SJCRH30 (cell line): ENCODE data around the gene TTLL10. TPM values are rescaled to one million over a fixed set of nuclear protein-coding genes. Genes with fewer than 3 reads are reported as not detected.

Experiments used
- DNase-seq, 2 experiments: peaks; one replicate each; pipeline ENCODE4 v3.0.0-alpha.2; 2015 to 2020
- H3K27ac ChIP-seq: fragments of 250-450 bp; sonication (Bioruptor Pico); 2 replicates; pipeline ENCODE4 v1.5.1; 2020; ENCODE audit warnings: mild to moderate bottlenecking, moderate library complexity
- H3K27me3 ChIP-seq: fragments of 250-450 bp; sonication (Bioruptor Pico); 2 replicates; pipeline ENCODE4 v1.5.1; 2020; ENCODE audit warnings: mild to moderate bottlenecking, moderate library complexity
- H3K36me3 ChIP-seq: fragments of 250-450 bp; sonication (Bioruptor Pico); 2 replicates; pipeline ENCODE4 v1.5.1; 2020; ENCODE audit warnings: mild to moderate bottlenecking, moderate library complexity
- H3K4me1 ChIP-seq: fragments of 250-450 bp; sonication (Bioruptor Pico); 2 replicates; pipeline ENCODE4 v1.5.1; 2020; ENCODE audit warnings: mild to moderate bottlenecking, moderate library complexity
- H3K4me3 ChIP-seq: fragments of 250-450 bp; sonication (Bioruptor Pico); 2 replicates; pipeline ENCODE4 v1.5.1; 2020; ENCODE audit warnings: mild to moderate bottlenecking, moderate library complexity
- H3K9me3 ChIP-seq: fragments of 250-450 bp; sonication (Bioruptor Pico); replicated peaks from 2 replicates; pipeline ENCODE4 v1.5.1; 2020; ENCODE audit warnings: mild to moderate bottlenecking, moderate library complexity
- total RNA-seq: library from RNA; depleted of rRNA; stranded (reverse); fragments of >200 nt; shearing (Covaris generic); gene quantifications from 2 replicates; pipeline ENCODE4 v1.2.3, GENCODE V29; 2014

The TTLL10 gene
- total RNA-seq, 1 experiment from 2014 or later = 0.42 TPM

DNA sequence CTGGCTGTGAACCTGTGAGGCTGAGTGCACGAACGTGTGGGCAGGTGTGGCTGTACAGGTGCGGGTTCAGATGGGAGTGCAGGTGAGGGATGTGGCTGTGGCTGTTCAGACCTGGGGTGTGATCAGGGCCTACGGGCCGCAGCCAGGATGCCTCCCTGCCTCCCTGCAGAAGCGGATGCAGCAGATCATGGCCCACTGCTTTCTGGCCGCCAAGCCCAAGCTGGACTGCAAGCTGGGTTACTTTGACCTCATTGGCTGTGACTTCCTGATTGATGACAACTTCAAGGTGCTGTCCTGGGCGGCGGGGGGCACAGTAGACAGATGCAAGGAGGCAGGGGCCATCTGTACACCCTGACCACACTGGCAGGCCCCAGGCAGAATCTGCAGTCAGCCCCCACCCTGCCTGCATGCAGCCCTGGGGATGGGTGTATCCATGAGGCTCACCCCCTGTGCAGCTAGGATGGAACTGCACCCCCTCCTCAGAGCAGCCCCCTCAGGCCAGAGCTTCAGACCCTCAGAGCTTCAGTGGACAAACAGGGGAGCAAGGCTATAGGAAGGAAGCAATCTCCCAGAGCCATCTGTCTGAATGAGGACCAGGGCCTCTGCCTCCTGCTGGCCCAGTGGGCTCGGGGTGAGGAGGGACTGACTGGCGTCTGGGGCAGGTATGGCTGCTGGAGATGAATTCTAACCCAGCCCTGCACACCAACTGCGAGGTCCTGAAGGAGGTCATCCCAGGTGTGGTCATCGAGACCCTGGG is 22.9 kb downstream of the TTLL10 start:
- no peak for DNase-seq

GRCh38 chr1:1197188-1197500 is 23.5 kb downstream of the TTLL10 start:
- Histone ChIP-seq H3K4me3 (no peak overlapping the region), H3K4me1 (peaks cover 10% of the 10 kb centered on the region), H3K27me3 (peaks cover 6% of the 10 kb centered on the region), H3K9me3 (peaks cover 10% of the 10 kb centered on the region), H3K36me3 (no peaks in the 10 kb centered on the region), H3K27ac (no peak overlapping the region)
- no peak for DNase-seq

More for the DNA sequence above, 22.9 kb downstream of the TTLL10 start:
- Histone ChIP-seq H3K27me3 (peaks cover 6% of the 10 kb centered on the region), H3K4me1 (peaks cover 10% of the 10 kb centered on the region), H3K27ac (no peak overlapping the region), H3K36me3 (no peaks in the 10 kb centered on the region), H3K4me3 (no peak overlapping the region), H3K9me3 (peaks cover 14% of the 10 kb centered on the region)

GRCh38 chr1:1197551-1198422 is 24.1 kb downstream of the TTLL10 start:
- H3K4me1 ChIP-seq = peaks cover 10% of the 10 kb centered on the region
- H3K4me3 ChIP-seq = no peak overlapping the region
- DNase-seq = no peak
- H3K27ac ChIP-seq = no peak overlapping the region
- H3K36me3 ChIP-seq = no peaks in the 10 kb centered on the region
- peaks cover 6% of the 10 kb centered on the region for H3K27me3 ChIP-seq
- H3K9me3 ChIP-seq = peaks cover 8% of the 10 kb centered on the region

GRCh38 chr1:1198423-1199140 is 24.9 kb downstream of the TTLL10 start:
- H3K27me3 ChIP-seq = peaks cover 6% of the 10 kb centered on the region
- no peaks in the 10 kb centered on the region for H3K36me3 ChIP-seq
- H3K4me1 ChIP-seq = peaks cover 10% of the 10 kb centered on the region
- no peak overlapping the region for H3K27ac ChIP-seq
- H3K9me3 ChIP-seq = peaks cover 8% of the 10 kb centered on the region
- no peak for DNase-seq
- no peak overlapping the region for H3K4me3 ChIP-seq

DNA sequence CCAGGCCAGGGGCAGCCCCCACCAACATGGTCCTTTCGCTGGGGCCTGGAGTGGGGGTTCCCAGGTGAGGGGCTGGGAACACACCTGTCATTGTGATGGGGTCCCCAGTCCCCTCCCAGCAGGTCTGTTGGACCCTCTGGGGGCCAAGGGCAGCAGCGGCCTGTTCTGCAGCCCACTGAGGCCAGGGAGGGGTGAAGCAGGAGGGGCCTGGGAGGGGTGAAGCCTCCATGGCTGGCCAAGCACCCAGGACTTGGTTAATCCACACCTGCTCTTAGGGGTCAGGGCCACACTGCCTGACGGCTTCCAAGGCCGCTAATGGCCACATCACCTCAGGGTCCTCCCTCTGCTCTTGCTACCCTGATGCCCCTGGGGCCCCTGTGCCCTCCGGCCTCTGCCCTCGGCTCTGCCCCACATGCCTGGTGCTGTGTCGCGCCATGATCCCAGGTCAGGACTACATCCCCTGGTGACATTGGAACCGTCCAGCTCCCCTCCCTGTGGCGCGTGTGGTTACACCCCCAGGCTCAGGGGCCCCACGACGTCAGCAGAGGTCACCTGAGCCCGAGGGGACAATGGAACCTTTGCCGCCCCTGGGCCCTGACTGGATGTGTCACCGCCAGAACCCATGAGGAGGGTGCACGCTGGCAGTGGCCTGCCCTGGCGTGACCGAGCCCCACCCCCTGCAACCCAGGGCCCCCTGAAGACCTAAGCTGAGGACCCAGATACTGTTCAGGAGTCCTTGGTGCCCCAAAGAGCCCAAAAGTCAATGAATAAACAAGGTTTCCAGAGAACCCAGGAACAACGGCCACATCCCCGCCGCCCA is 25.7 kb downstream of the TTLL10 start:
- peaks cover 6% of the 10 kb centered on the region for H3K27me3 ChIP-seq
- no peak for DNase-seq
- H3K9me3 ChIP-seq = peaks cover 5% of the 10 kb centered on the region
- H3K36me3 ChIP-seq = no peaks in the 10 kb centered on the region
- H3K27ac ChIP-seq = no peak overlapping the region
- H3K4me3 ChIP-seq = no peak overlapping the region
- peaks cover 15% of the 10 kb centered on the region for H3K4me1 ChIP-seq

- Histone ChIP-seq H3K36me3 (no peaks in the 10 kb centered on the region), H3K9me3 (no peaks in the 10 kb centered on the region), H3K27me3 (peaks cover 6% of the 10 kb centered on the region), H3K27ac (no peak overlapping the region), H3K4me3 (no peak overlapping the region; the same call in 1 of the 2 replicates), H3K4me1 (peaks cover 21% of the 10 kb centered on the region)
- DNase-seq = no peak
These were observed 26.5 kb downstream of the TTLL10 start for GRCh38 chr1:1199961-1200875.

DNA sequence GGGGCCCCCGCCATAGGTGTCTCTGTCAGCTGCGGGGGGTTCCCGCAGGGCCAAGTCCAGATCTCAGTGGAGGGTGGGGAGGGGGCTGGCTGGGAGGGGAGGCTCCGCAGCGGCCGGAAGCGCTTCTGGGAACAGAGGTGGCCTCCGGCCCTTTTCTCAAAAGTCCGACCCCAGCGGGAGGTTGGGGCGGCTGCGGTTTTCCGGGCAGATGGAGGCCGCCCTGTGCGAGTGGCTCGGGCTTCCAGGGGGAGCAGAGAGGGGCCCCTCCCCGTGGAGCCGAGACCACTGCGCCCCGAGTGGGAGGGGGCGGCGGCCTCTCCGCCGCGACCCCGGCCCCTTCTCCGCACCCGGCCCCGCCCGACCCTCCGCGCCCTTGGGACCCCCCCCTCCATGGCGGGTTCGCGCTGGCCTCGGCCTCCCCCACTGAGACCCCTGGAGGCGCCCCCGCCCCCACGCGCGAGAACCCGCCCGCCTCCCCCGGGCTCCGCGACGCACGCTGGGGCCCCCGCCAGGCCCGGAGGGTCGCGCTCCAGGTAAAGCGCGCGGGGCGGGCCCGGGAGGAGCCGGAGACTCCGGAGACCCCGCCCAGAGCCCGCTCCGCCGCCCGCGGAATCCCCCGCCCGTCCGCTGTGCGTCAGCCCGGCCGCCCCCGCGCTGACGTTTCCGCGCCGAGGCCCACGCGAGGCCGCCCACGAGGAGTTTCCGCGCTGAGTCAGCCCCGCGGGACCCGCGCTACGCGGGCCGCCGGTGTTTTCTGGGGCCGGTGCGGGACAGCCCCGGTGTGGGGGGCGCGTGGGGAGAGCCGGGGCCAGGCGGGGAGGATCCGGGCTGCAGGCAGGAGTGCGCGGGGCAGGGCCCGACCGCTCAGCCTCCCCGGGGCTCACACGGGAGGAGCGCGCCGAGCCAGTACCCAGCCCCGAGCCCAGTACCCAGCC is 27.5 kb downstream of the TTLL10 start:
- DNase-seq = peak; percentile 56 to 59
- H3K4me3 ChIP-seq = peak overlapping the region; percentile 59

DNA sequence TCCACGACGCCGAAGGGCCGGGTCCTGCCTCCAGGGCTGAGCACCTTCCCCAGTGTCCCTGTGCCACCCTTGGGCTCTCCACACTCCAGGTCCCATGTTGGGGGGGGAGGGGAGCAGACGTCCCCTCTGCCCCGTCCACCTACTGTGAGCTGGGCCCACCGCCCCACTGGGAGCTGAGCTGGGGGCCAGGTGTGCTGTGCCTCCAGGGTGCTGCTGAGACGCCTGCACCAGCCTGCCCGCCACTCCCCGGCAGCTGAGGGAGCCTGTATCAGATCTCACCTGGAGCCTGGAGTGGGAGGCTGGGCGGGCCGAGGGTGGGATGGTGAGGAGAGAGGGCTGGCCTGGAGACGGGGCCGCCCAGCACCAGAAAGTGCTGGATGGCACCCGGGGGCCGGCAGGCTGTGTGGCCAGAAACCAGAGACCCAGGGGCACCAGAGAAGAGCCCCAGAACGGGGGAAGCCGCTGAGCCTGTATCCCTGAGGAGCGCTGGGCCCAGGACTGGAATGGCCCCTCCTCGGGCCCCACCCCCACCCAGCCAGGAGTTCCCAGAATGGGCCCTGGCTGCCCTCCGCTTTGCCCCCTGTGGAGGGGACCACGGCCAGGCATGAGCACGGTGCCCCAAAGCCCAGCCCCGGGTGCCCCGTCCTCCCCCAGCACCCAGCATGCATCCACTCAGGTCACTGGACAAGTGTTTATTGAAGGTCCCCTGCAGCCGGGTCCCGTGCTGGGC is 29.3 kb downstream of the TTLL10 start:
- Histone ChIP-seq H3K27ac (no peak overlapping the region), H3K4me1 (peaks cover 38% of the 10 kb centered on the region), H3K4me3 (no peak overlapping the region), H3K9me3 (no peaks in the 10 kb centered on the region), H3K36me3 (no peaks in the 10 kb centered on the region), H3K27me3 (peaks cover 6% of the 10 kb centered on the region)
- no peak for DNase-seq

More for the DNA sequence above, 27.5 kb downstream of the TTLL10 start:
- H3K9me3 ChIP-seq = no peaks in the 10 kb centered on the region
- peaks cover 6% of the 10 kb centered on the region for H3K27me3 ChIP-seq
- no peak overlapping the region for H3K27ac ChIP-seq
- H3K36me3 ChIP-seq = no peaks in the 10 kb centered on the region
- H3K4me1 ChIP-seq = peaks cover 30% of the 10 kb centered on the region

DNA sequence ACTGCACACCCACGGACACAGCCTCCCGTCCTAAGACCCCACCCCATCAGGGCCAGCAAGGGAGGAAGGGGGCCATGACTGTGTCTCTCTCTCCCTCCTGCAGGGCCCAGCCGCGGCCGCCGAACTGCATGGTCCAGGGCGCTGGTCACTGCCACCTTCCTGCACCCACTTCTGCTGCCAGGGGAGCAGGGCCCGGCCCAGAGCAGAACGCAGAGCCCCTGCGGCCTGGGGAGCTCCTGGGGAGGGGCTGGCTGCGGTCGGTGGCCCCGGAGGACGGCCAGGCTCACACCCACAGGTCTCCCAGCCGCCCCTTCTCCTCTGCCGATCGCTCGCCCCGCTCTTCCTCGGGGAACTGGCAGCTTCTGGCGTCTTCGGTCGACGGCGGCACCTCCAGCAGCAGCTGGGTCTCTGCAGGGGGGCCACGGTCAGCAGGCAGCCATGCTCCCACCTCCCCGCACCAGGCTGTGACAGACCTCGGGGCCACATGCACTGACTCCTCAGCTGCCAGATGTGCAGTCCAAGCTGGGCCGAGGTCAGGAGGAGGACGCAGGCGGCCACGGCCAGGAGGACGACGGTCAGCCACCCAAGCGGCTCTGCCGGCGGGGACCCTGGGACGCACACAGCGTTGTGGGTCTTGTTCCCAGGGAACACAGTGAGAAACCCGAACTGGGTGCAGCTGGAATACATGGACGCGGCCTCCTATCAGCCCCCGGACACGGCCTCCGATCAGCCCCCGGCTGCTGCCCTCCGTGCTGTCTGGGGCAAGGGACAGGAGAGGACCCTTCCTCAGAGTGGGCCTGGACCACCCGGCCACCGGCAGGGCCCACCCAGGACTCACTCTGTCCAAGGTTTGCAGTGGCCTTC is 30.1 kb downstream of the TTLL10 start:
- Histone ChIP-seq H3K4me1 (peaks cover 42% of the 10 kb centered on the region), H3K27me3 (peaks cover 6% of the 10 kb centered on the region)

DNA sequence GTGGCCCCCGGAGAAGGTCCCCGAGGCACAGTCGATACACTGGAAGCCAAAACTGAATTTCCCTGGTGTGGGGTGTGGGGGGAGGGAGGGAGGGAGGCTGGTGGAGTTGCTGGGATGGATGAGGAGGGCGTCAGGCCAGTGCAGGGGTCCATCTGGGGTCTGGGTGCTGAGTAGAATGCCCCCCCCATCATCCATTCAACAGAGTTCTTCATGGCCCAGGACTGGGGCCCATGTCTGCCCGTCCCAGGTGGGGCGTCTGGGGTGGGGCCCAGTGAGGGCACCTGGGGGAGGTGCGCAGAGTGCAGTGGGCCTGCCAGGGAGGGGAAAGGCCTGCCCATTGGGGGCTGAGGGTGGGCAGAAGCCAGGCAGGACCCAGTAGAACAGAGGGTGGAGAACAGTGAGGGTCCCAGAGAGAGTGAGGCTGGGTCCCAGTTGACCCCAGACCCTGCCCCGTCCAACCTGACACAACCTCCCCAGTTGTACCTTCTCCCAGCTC is 30.8 kb downstream of the TTLL10 start:
- Histone ChIP-seq H3K4me1 (peaks cover 45% of the 10 kb centered on the region), H3K27ac (no peak overlapping the region), H3K36me3 (no peaks in the 10 kb centered on the region), H3K4me3 (no peak overlapping the region), H3K9me3 (no peaks in the 10 kb centered on the region), H3K27me3 (peaks cover 6% of the 10 kb centered on the region)
- DNase-seq = no peak

More for the DNA sequence above, 30.1 kb downstream of the TTLL10 start:
- Histone ChIP-seq H3K4me3 (no peak overlapping the region), H3K27ac (no peak overlapping the region), H3K9me3 (no peaks in the 10 kb centered on the region), H3K36me3 (no peaks in the 10 kb centered on the region)
- DNase-seq = no peak

DNA sequence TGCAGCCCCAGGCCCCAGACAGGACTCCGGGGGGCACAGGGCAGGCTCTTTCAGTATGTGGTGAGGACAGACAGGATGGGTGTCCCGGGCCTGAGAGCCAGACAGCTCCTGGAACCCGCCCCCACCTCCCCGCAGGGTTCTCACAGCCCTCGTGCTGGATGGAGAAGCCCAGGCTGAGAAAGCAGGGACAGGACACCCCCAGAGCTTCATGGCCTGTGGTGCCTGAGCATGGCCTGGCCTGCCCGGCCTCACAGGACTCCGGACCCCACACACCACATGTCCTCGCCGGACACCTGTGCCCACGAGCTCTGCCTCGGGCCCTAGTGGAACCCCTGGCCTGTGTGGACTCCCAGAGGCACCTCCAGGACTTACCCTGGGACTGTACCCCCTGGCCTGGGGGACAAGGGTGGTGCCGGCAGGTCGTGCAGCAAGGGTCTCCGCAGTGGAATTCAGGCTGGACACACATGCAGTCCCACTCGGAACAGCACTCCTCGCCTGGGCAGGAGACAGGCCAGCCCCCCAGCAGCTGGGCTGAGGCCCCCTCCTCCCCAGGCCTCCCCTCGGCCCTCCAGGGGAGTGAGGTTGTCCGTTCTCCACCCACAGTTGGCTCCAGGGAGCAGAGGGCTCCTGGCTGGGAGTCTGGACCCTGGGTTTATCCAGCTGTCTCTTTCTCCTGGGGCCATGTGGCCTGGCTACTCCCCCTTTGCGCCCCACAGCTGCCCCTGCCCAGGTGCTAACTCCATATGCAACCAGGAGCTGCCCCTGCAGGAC is 31.5 kb downstream of the TTLL10 start:
- Histone ChIP-seq H3K9me3 (no peaks in the 10 kb centered on the region), H3K36me3 (no peaks in the 10 kb centered on the region), H3K27ac (peak overlapping the region; percentile 20), H3K27me3 (peaks cover 5% of the 10 kb centered on the region), H3K4me1 (peaks cover 47% of the 10 kb centered on the region), H3K4me3 (no peak overlapping the region)
- peak; percentile 74 to 83 for DNase-seq
